ENCODE data around the gene KDM4D. TPM values are rescaled to one million over a fixed set of nuclear protein-coding genes. Genes with fewer than 3 reads are reported as not detected.
A peak's percentile ranks its signal among the peaks of the same experiment; 100 is the strongest.

The KDM4D gene
- total RNA-seq, 1 donor from 2014 or later: 4.8 TPM

GRCh38 chr11:94968334-94968958 lies 5.1 kb upstream of the KDM4D start:
- Histone ChIP-seq H3K36me3 (peaks cover 34% of the 10 kb centered on the region), H3K27me3 (no peaks in the 10 kb centered on the region), H3K79me2 (ENCODE audit: low read depth) (peaks cover 22% of the 10 kb centered on the region), H3K4me2 (no peak overlapping the region), H2AFZ (replicated peaks) (no peak overlapping the region), H3K9ac (no peak overlapping the region), H3F3A (ENCODE audit: low read depth) (peaks cover 28% of the 10 kb centered on the region), H3K4me3 (no peak overlapping the region), H3K4me1 (peaks cover 8% of the 10 kb centered on the region), H4K20me1 (ENCODE audit: low read depth) (peaks cover 14% of the 10 kb centered on the region), H3K9me3 (ENCODE audit: low read depth) (no peaks in the 10 kb centered on the region), H3K27ac (no peak overlapping the region)
- TF ChIP-seq CTCF (IDR thresholded peaks at IDR 0.05): peak; percentile 61
- TF ChIP-seq EZH2 (IDR thresholded peaks at IDR 0.05): no peak
- Mint-ChIP-seq H3K4me1 (peaks cover 6% of the 10 kb centered on the region), H3K27me3 (ENCODE audit: insufficient read depth, low read depth) (no peaks in the 10 kb centered on the region), H3K27ac (no peak overlapping the region), H3K4me3 (no peak overlapping the region), H3K36me3 (peaks cover 24% of the 10 kb centered on the region), H3K9me3 (no peaks in the 10 kb centered on the region)
- no peak for DNase-seq (ENCODE audit: low spot score)

GRCh38 chr11:94972700-94973098 lies 810 bp upstream of the KDM4D start:
- Histone ChIP-seq H3K4me1 (peaks cover 8% of the 10 kb centered on the region), H3K9me3 (ENCODE audit: low read depth) (no peaks in the 10 kb centered on the region), H3F3A (ENCODE audit: low read depth) (peaks cover 43% of the 10 kb centered on the region), H3K27me3 (no peaks in the 10 kb centered on the region), H3K4me2 (peak overlapping the region; percentile 93), H3K9ac (peak overlapping the region; percentile 94), H3K36me3 (peaks cover 20% of the 10 kb centered on the region), H3K4me3 (peak overlapping the region; percentile 85), H3K27ac (no peak overlapping the region), H4K20me1 (ENCODE audit: low read depth) (peaks cover 14% of the 10 kb centered on the region), H3K79me2 (ENCODE audit: low read depth) (peaks cover 33% of the 10 kb centered on the region), H2AFZ (replicated peaks) (no peak overlapping the region)
- Mint-ChIP-seq H3K27me3 (ENCODE audit: insufficient read depth, low read depth) (no peaks in the 10 kb centered on the region), H3K27ac (no peak overlapping the region), H3K9me3 (no peaks in the 10 kb centered on the region), H3K4me3 (peak overlapping the region; percentile 100), H3K36me3 (peaks cover 14% of the 10 kb centered on the region), H3K4me1 (peaks cover 9% of the 10 kb centered on the region)
- no peak for DNase-seq (ENCODE audit: low spot score)
- TF ChIP-seq EZH2phosphoT487 (IDR thresholded peaks at IDR 0.05) (no peak), CTCF (IDR thresholded peaks at IDR 0.05) (no peak), EZH2 (IDR thresholded peaks at IDR 0.05) (peak; percentile 1)

- peak overlapping the region; percentile 100 for H3K4me3 Mint-ChIP-seq
- peaks cover 8% of the 10 kb centered on the region for H3K4me1 ChIP-seq
- peak overlapping the region; percentile 96 for H2AFZ ChIP-seq (replicated peaks)
- peak overlapping the region; percentile 83 for H3K9ac ChIP-seq
- no peaks in the 10 kb centered on the region for H3K27me3 ChIP-seq
- H3K36me3 Mint-ChIP-seq: peaks cover 9% of the 10 kb centered on the region
- TF ChIP-seq CTCF (IDR thresholded peaks at IDR 0.05) (no peak), EZH2phosphoT487 (IDR thresholded peaks at IDR 0.05) (no peak)
- peaks cover 9% of the 10 kb centered on the region for H3K4me1 Mint-ChIP-seq
- H3K4me2 ChIP-seq: peak overlapping the region; percentile 93
- peak overlapping the region; percentile 85 for H3K4me3 ChIP-seq
- peaks cover 33% of the 10 kb centered on the region for H3K79me2 ChIP-seq (ENCODE audit: low read depth)
- H4K20me1 ChIP-seq (ENCODE audit: low read depth): peaks cover 14% of the 10 kb centered on the region
- H3K36me3 ChIP-seq: peaks cover 11% of the 10 kb centered on the region
- H3K9me3 Mint-ChIP-seq: no peaks in the 10 kb centered on the region
- H3K27me3 Mint-ChIP-seq (ENCODE audit: insufficient read depth, low read depth): no peaks in the 10 kb centered on the region
- no peaks in the 10 kb centered on the region for H3K9me3 ChIP-seq (ENCODE audit: low read depth)
- DNase-seq (ENCODE audit: low spot score): no peak
- H3K27ac Mint-ChIP-seq: peak overlapping the region; percentile 98
- peaks cover 38% of the 10 kb centered on the region for H3F3A ChIP-seq (ENCODE audit: low read depth)
- H3K27ac ChIP-seq: no peak overlapping the region
These were observed 669 bp downstream of the KDM4D start for GRCh38 chr11:94974178-94974577.
